GM12878 (cell line): Measurements from ENCODE around the gene TLCD3B.
A peak's percentile ranks its signal among the peaks of the same experiment; 100 is the strongest.

Experiments
- FOS ChIP-seq: IDR thresholded peaks from 3 replicates; pipeline ENCODE4 v1.6.1; 2011; ENCODE audit warnings: borderline replicate concordance; ENCODE audit not compliant: insufficient read length; ENCODE audit errors: extremely low read depth
- GABPA ChIP-seq: IDR thresholded peaks from 2 replicates; pipeline ENCODE4 v1.6.1; 2014; ENCODE audit warnings: antibody characterized with exemption, low read depth, mild to moderate bottlenecking, inconsistent platforms
- HDAC6 ChIP-seq: fragments of 200-600 bp; sonication (generic); IDR thresholded peaks from one replicate; pipeline ENCODE4 v1.8.0; 2017; ENCODE audit warnings: antibody characterized with exemption; ENCODE audit not compliant: unreplicated experiment
- POLR2A ChIP-seq: IDR thresholded peaks from 2 replicates; pipeline ENCODE4 v1.6.1; 2011; ENCODE audit warnings: low read depth, mild to moderate bottlenecking, low read length
- RAD21 ChIP-seq: IDR thresholded peaks from 2 replicates; pipeline ENCODE4 v1.6.1; 2011; ENCODE audit warnings: mild to moderate bottlenecking, low read depth, low read length, moderate library complexity; ENCODE audit not compliant: insufficient read depth
- SMC3 ChIP-seq: IDR thresholded peaks from 2 replicates; pipeline ENCODE4 v1.6.1; 2011; ENCODE audit warnings: low read length, improper control_type of control experiment, borderline replicate concordance
- SP1 ChIP-seq: IDR thresholded peaks from one replicate; pipeline ENCODE4 v1.6.1; 2011; ENCODE audit warnings: low read depth, low read length
- TF ChIP-seq, protein P1 (sequence below): IDR thresholded peaks from 2 replicates; pipeline ENCODE4 v1.6.1; 2011; ENCODE audit warnings: low read depth, low read length, improper control_type of control experiment, borderline replicate concordance
- TF ChIP-seq, protein P2 (sequence below): fragments of 450-650 bp; IDR thresholded peaks from 2 replicates; pipeline ENCODE4 v1.6.1; 2017; ENCODE audit warnings: mild to moderate bottlenecking
- TF ChIP-seq, protein P3 (sequence below), 3 experiments: IDR thresholded peaks in 2 of 3; conservative IDR thresholded peaks in 1 of 3; 2 replicates each; pipeline ENCODE4 v1.5.1; 2011; ENCODE audit warnings: low read depth in 3 of 3, low read length in 3 of 3, mild to moderate bottlenecking in 3 of 3, control low read depth in 2 of 3, moderate library complexity in 2 of 3, inconsistent platforms in 1 of 3, mixed read lengths in 1 of 3; ENCODE audit not compliant: control insufficient read depth in 2 of 3, insufficient read depth in 1 of 3; ENCODE audit errors: extremely low read depth in 1 of 3

DNA sequence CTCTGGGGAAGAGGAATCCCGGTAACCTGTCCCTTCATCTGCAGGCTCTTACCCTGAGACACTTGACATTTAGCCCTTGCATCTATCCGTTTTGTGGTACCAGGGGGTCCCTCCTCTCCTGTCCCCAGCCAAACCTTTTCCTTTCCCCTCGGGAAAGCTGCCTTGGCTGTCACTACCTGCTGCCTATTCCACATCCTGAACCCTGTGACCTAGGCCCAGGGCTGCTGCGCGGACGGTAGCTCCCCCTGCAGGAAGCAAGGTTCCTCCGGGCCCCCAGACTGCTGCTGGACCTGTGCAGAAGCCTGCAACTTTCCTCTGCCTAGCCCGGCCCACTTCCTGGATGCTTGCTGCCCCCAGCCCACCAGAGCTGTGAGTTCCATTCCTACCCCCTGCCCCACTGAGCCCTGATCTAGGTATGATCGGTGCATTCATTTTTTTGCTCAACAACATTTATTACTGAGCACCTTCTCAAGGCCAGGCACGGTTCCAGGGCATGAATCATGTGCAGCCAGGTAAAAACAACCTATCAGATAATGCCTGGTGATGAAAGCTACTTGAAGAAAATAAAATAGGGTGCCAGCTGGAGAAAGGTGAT, 24.0 kb upstream of the TLCD3B start:
- TF ChIP-seq, protein P1, sequence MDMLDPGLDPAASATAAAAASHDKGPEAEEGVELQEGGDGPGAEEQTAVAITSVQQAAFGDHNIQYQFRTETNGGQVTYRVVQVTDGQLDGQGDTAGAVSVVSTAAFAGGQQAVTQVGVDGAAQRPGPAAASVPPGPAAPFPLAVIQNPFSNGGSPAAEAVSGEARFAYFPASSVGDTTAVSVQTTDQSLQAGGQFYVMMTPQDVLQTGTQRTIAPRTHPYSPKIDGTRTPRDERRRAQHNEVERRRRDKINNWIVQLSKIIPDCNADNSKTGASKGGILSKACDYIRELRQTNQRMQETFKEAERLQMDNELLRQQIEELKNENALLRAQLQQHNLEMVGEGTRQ, result no peak
- TF ChIP-seq, protein P2, sequence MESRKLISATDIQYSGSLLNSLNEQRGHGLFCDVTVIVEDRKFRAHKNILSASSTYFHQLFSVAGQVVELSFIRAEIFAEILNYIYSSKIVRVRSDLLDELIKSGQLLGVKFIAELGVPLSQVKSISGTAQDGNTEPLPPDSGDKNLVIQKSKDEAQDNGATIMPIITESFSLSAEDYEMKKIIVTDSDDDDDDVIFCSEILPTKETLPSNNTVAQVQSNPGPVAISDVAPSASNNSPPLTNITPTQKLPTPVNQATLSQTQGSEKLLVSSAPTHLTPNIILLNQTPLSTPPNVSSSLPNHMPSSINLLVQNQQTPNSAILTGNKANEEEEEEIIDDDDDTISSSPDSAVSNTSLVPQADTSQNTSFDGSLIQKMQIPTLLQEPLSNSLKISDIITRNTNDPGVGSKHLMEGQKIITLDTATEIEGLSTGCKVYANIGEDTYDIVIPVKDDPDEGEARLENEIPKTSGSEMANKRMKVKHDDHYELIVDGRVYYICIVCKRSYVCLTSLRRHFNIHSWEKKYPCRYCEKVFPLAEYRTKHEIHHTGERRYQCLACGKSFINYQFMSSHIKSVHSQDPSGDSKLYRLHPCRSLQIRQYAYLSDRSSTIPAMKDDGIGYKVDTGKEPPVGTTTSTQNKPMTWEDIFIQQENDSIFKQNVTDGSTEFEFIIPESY, result no peak
- TF ChIP-seq RAD21, result peak; percentile 60
- TF ChIP-seq HDAC6, result no peak
- TF ChIP-seq SP1, result no peak
- TF ChIP-seq SMC3, result peak; percentile 13; the same call in 1 of the 2 replicates
- no peak for TF ChIP-seq GABPA
- no peak for TF ChIP-seq FOS
- TF ChIP-seq POLR2A, result no peak
- TF ChIP-seq, protein P3, sequence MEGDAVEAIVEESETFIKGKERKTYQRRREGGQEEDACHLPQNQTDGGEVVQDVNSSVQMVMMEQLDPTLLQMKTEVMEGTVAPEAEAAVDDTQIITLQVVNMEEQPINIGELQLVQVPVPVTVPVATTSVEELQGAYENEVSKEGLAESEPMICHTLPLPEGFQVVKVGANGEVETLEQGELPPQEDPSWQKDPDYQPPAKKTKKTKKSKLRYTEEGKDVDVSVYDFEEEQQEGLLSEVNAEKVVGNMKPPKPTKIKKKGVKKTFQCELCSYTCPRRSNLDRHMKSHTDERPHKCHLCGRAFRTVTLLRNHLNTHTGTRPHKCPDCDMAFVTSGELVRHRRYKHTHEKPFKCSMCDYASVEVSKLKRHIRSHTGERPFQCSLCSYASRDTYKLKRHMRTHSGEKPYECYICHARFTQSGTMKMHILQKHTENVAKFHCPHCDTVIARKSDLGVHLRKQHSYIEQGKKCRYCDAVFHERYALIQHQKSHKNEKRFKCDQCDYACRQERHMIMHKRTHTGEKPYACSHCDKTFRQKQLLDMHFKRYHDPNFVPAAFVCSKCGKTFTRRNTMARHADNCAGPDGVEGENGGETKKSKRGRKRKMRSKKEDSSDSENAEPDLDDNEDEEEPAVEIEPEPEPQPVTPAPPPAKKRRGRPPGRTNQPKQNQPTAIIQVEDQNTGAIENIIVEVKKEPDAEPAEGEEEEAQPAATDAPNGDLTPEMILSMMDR (IDR thresholded peaks at IDR 0.05 in 2 of 3, conservative IDR thresholded peaks at IDR 0.05 in 1 of 3; ENCODE audit: control insufficient read depth in 2 of 3, extremely low read depth in 1 of 3, insufficient read depth in 1 of 3, low read depth in 3 of 3, low read length in 3 of 3), result peak; percentile 75 to 85 (median 82)
